Upper lobe of left lung (tissue), 4 donors: ENCODE measurements around the gene FBLN1.

Experiments
- CTCF ChIP-seq, 6 experiments: fragments of 450-650 bp in 4 of 6; fragments of 200-600 bp in 2 of 6; sonication (generic) in 2 of 6; IDR thresholded peaks; one replicate each; pipeline ENCODE4 v1.5.1; 2016 to 2019; ENCODE audit warnings: antibody characterized with exemption in 6 of 6
- EP300 ChIP-seq, 4 donors: sonication (generic); formaldehyde crosslinking; IDR thresholded peaks; one replicate each; pipeline ENCODE4 v1.5.1; 2017; ENCODE audit warnings: antibody characterized with exemption in 4 of 4, control low read depth in 2 of 4
- POLR2A ChIP-seq, 4 donors: fragments of 450-650 bp; IDR thresholded peaks; one replicate each; pipeline ENCODE4 v1.5.1; 2016 to 2017; ENCODE audit warnings: antibody characterized with exemption in 4 of 4, mild to moderate bottlenecking in 2 of 4
- POLR2AphosphoS5 ChIP-seq, 2 donors: sonication (generic); formaldehyde crosslinking; IDR thresholded peaks; one replicate each; pipeline ENCODE4 v1.5.1; 2017; ENCODE audit warnings: antibody characterized with exemption in 2 of 2

DNA sequence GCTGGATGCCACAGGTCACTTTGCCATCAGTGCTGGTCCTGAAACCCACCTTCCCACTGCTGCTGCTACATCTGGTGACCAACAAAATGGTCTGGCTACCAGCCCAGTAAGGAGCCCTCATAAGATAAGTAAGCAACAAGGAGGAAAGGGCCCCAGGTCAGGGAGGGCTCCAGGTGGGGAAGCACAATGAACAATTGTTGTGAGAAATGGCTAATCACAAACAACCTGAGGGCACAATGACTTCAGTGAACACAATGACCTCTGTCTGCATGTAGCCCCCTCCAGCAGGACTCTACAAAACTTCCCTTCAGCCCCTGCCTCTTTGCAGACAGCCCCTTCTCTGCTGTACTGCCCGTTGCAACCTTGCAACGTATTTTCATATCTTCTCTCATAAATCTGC, 19.4 kb upstream of the FBLN1 start:
- TF ChIP-seq CTCF (IDR thresholded peaks at IDR 0.05) (no peak), POLR2AphosphoS5 (IDR thresholded peaks at IDR 0.05) (no peak), EP300 (IDR thresholded peaks at IDR 0.05) (no peak), POLR2A (IDR thresholded peaks at IDR 0.05) (no peak)
